ENCODE results near the gene UNC5A. TPM values are rescaled to one million over a fixed set of nuclear protein-coding genes. Genes with fewer than 3 reads are reported as not detected.
A peak's percentile ranks its signal among the peaks of the same experiment; 100 is the strongest.

Gene UNC5A
- total RNA-seq, 1 experiment from 2014 or later: 4.6 TPM

- DNase-seq: no peak
- Histone ChIP-seq H3K27me3 (ENCODE audit: control insufficient read depth, insufficient read depth, low read length) (no peaks in the 10 kb centered on the region), H3K4me3 (ENCODE audit: insufficient read depth, low read depth, low read length) (no peak overlapping the region), H3K36me3 (replicated peaks; ENCODE audit: control insufficient read depth, insufficient read depth, low read length) (no peaks in the 10 kb centered on the region)
These were observed 20.6 kb downstream of the UNC5A start for GRCh38 chr5:176830995-176831423.

GRCh38 chr5:176831425-176831824 is 21.1 kb downstream of the UNC5A start:
- no peak for DNase-seq
- Histone ChIP-seq H3K36me3 (replicated peaks; ENCODE audit: control insufficient read depth, insufficient read depth, low read length) (no peaks in the 10 kb centered on the region), H3K27me3 (ENCODE audit: control insufficient read depth, insufficient read depth, low read length) (no peaks in the 10 kb centered on the region), H3K4me3 (ENCODE audit: insufficient read depth, low read depth, low read length) (no peak overlapping the region)

DNA sequence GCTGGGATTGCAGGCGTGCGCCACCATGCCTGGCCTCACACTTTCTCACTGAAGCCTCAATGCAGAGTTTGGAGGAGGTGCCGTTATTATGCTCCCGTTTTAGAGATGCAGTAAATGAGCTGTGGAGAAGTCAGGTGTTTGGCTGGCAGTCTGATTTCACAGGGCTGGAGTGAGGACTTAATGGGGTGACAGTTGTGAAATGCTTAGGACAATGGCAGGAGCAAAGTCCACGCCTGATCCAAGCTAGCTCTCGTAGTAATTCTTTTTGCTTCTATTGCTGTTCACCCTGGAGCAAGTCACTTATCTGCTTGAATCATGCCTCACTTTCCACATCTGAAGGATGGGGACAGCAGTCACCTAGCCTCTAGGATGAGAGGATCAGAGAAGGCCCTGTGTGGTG is 21.8 kb downstream of the UNC5A start:
- no peak for DNase-seq
- Histone ChIP-seq H3K4me3 (ENCODE audit: insufficient read depth, low read depth, low read length) (no peak overlapping the region), H3K36me3 (replicated peaks; ENCODE audit: control insufficient read depth, insufficient read depth, low read length) (no peaks in the 10 kb centered on the region), H3K27me3 (ENCODE audit: control insufficient read depth, insufficient read depth, low read length) (no peaks in the 10 kb centered on the region)

DNA sequence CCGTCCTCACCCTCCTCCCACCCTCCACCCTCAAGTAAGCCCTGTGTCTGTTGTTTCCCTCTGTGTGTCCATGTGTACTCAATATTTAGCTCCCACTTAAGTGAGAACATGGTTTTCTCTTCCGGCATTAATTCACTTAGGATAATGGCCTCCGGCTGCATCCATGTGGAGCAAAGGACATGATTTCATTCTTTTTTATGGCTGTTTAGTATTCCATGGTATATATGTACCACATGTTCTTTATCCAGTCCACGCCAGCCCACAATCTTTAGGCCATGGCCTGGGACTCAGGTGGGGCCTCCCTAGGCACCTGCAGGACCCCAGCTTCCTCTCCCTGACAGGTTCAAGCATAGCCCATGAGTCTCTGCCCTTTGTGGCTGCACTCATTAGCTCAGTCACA is 22.9 kb downstream of the UNC5A start:
- H3K27me3 ChIP-seq (ENCODE audit: control insufficient read depth, insufficient read depth, low read length): peaks cover 3% of the 10 kb centered on the region
- H3K36me3 ChIP-seq (replicated peaks; ENCODE audit: control insufficient read depth, insufficient read depth, low read length): no peaks in the 10 kb centered on the region
- no peak for DNase-seq
- H3K4me3 ChIP-seq (ENCODE audit: insufficient read depth, low read depth, low read length): no peak overlapping the region

DNA sequence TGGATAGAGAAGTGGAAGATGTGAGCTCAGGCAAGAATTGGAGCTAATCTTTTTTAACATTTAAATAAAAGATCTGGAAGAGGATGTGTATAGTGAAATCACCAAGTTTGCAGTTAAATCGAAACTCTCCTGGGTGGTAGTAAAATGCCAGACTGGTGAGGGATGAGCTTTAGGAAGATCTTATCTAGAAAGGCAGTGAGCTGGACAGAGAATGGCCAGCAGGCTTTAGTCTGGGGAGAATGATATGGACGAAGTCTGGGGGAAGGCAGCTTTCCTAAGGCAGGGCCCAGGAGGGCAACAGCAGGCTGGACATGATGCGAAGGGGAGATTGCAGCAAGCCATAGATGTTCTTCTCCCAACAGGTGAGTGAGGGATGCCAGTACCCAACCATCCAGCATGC is 25.6 kb downstream of the UNC5A start:
- H3K27me3 ChIP-seq (ENCODE audit: control insufficient read depth, insufficient read depth, low read length): peaks cover 13% of the 10 kb centered on the region
- H3K4me3 ChIP-seq (ENCODE audit: insufficient read depth, low read depth, low read length): no peak overlapping the region
- H3K36me3 ChIP-seq (replicated peaks; ENCODE audit: control insufficient read depth, insufficient read depth, low read length): no peaks in the 10 kb centered on the region
- no peak for DNase-seq

- H3K4me3 ChIP-seq (ENCODE audit: insufficient read depth, low read depth, low read length): no peak overlapping the region
These were observed 26.7 kb downstream of the UNC5A start for GRCh38 chr5:176836811-176837706.

DNA sequence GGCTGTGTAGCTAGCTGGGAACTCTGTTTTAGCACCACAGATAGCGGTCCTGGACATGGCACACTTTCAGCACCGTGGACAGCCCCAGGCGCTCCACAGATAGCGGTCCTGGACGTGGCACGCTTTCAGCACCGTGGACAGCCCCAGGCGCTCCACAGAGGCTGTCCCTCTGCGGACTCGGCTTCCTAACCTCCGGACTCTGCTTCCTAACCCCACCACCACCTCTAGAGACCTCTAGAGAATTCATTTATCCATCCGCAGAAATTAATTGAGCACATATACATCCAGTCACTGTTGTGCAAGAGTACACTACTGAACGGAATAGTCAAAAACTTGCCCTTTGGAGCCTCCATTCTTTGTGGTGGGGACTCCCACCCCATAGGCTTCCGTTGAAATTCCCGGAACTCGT is 27.4 kb downstream of the UNC5A start:
- peak; percentile 93 for DNase-seq
- peaks cover 13% of the 10 kb centered on the region for H3K27me3 ChIP-seq (ENCODE audit: control insufficient read depth, insufficient read depth, low read length)
- H3K36me3 ChIP-seq (replicated peaks; ENCODE audit: control insufficient read depth, insufficient read depth, low read length): no peaks in the 10 kb centered on the region
- H3K4me3 ChIP-seq (ENCODE audit: insufficient read depth, low read depth, low read length): no peak overlapping the region

More at GRCh38 chr5:176836811-176837706, 26.7 kb downstream of the UNC5A start:
- H3K27me3 ChIP-seq (ENCODE audit: control insufficient read depth, insufficient read depth, low read length): peaks cover 13% of the 10 kb centered on the region
- no peaks in the 10 kb centered on the region for H3K36me3 ChIP-seq (replicated peaks; ENCODE audit: control insufficient read depth, insufficient read depth, low read length)
- no peak for DNase-seq

- Histone ChIP-seq H3K36me3 (replicated peaks; ENCODE audit: control insufficient read depth, insufficient read depth, low read length) (no peaks in the 10 kb centered on the region), H3K27me3 (ENCODE audit: control insufficient read depth, insufficient read depth, low read length) (peaks cover 6% of the 10 kb centered on the region), H3K4me3 (ENCODE audit: insufficient read depth, low read depth, low read length) (no peak overlapping the region)
- no peak for DNase-seq
These were observed 33.3 kb downstream of the UNC5A start for GRCh38 chr5:176843673-176844072.

DNA sequence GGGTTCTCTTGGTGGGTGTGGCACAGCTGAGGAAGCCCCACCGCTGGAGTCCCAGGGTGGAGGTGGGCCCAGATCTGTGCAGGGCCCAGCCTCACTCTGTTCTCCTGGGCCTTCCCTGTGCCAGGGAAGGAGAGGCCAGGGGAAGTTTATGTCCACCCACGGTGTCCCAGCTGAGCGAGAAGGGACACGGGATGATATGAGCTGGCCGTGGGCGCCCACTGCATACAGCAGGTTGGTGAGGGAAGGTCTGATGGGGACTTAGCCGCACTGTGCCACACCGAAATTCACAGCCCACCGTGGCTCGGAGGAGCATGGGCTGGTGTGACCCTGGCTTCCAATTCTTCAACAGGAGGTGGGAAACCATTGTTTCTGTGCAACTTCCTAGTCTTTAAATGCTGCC is 33.9 kb downstream of the UNC5A start:
- DNase-seq: no peak

DNA sequence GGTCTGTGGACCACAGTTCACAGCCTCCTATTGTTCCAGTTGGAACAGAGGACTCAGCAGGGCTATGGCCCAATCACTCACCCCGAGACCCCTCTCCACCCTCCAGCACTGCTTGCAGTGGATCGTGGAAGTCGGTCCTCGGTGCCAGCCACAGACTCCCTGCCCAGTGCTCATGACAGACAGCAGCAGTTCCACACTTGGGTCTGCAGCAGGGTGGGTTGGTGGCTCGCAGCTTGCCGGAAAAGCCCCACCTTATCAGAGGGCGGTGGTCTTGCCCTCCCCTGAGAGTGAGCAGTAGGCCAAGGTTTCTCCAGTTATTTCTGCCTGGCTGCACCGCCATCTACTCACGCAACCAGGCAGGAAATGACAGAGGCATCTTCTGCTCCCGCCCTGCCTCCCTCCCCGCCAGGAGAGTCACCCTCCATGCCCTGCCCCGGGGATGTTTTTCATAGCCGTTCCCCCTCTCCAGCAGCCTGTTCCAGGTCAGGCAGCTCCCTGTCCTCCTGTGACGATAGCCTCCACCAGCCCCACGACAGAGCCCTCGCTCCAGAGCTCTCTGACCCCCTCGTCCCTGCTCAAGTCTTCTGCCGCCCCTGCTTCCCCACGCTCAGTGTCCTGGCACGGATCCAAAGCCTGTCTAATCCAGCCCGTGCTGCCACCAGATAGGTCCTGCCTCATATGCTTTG is 34.5 kb downstream of the UNC5A start:
- Histone ChIP-seq H3K36me3 (replicated peaks; ENCODE audit: control insufficient read depth, insufficient read depth, low read length) (no peaks in the 10 kb centered on the region), H3K27me3 (ENCODE audit: control insufficient read depth, insufficient read depth, low read length) (no peaks in the 10 kb centered on the region; the same call in 1 of the 2 replicates), H3K4me3 (ENCODE audit: insufficient read depth, low read depth, low read length) (no peak overlapping the region)
- no peak for DNase-seq

More for the DNA sequence above, 33.9 kb downstream of the UNC5A start:
- Histone ChIP-seq H3K27me3 (ENCODE audit: control insufficient read depth, insufficient read depth, low read length) (no peaks in the 10 kb centered on the region; the same call in none of the 2 replicates), H3K36me3 (replicated peaks; ENCODE audit: control insufficient read depth, insufficient read depth, low read length) (no peaks in the 10 kb centered on the region), H3K4me3 (ENCODE audit: insufficient read depth, low read depth, low read length) (no peak overlapping the region)

- no peak overlapping the region for H3K4me3 ChIP-seq (ENCODE audit: insufficient read depth, low read depth, low read length)
- DNase-seq: no peak
- no peaks in the 10 kb centered on the region for H3K27me3 ChIP-seq (ENCODE audit: control insufficient read depth, insufficient read depth, low read length)
- H3K36me3 ChIP-seq (replicated peaks; ENCODE audit: control insufficient read depth, insufficient read depth, low read length): no peaks in the 10 kb centered on the region
These were observed 35.0 kb downstream of the UNC5A start for GRCh38 chr5:176845392-176845713.

- H3K27me3 ChIP-seq (ENCODE audit: control insufficient read depth, insufficient read depth, low read length): no peaks in the 10 kb centered on the region
- H3K36me3 ChIP-seq (replicated peaks; ENCODE audit: control insufficient read depth, insufficient read depth, low read length): no peaks in the 10 kb centered on the region
- H3K4me3 ChIP-seq (ENCODE audit: insufficient read depth, low read depth, low read length): no peak overlapping the region
- DNase-seq: no peak
These were observed 36.2 kb downstream of the UNC5A start for GRCh38 chr5:176846335-176847140.

- H3K27me3 ChIP-seq (ENCODE audit: control insufficient read depth, insufficient read depth, low read length): no peaks in the 10 kb centered on the region
- no peaks in the 10 kb centered on the region for H3K36me3 ChIP-seq (replicated peaks; ENCODE audit: control insufficient read depth, insufficient read depth, low read length)
- H3K4me3 ChIP-seq (ENCODE audit: insufficient read depth, low read depth, low read length): no peak overlapping the region
- no peak for DNase-seq
These were observed 36.8 kb downstream of the UNC5A start for GRCh38 chr5:176847148-176847547.

DNA sequence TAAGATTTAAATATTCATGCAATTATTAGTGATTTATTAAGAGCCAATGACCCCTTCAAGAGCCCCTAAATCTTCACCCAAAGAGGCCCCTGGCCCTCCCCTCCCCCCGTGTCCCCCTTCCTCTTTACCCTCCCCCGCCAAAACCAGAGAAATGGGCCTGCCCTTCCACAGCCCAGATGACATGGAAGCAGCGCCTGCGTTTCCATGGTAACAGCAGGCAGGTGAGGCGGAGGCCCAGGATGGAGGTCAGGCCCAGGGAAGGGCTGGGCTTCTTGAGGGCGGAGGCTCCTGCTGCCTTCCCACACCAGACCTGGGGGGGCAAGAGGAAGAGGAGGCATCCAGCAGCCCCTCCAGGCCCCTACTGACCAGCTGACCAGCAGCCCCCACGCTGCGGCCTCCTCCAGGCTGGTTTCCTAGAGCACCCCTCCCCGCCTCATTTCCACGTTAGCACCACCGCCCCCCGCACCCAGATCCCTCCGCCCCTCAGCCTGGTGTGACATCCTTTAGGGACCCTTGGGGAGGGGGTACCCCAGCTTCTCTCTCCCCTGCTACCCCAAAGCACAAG is 37.4 kb downstream of the UNC5A start:
- no peaks in the 10 kb centered on the region for H3K36me3 ChIP-seq (replicated peaks; ENCODE audit: control insufficient read depth, insufficient read depth, low read length)
- no peak overlapping the region for H3K4me3 ChIP-seq (ENCODE audit: insufficient read depth, low read depth, low read length)
- DNase-seq: peak; percentile 78
- no peaks in the 10 kb centered on the region for H3K27me3 ChIP-seq (ENCODE audit: control insufficient read depth, insufficient read depth, low read length)

All from H7 (cell line).